Activated CD4-positive, alpha-beta T cell treated with anti-CD3 and anti-CD28 coated beads, Interleukin-2, amount 50 U/mL, for 4 hours (primary cell): Measurements from ENCODE around the gene MAST1.
A peak's percentile ranks its signal among the peaks of the same experiment; 100 is the strongest.
"Not testable (repeated sequence)": the region's sequence is repeated elsewhere in the genome, so short reads cannot be mapped to it uniquely, and the experiment has no call there.

Source experiments
- DNase-seq, 2 experiments: peaks; one replicate each; pipeline ENCODE4 v3.0.0-alpha.2; 2020

MAST1 gene

GRCh38 chr19:12801466-12802266, 36.6 kb upstream of the MAST1 start, which contains the start of the genes PRDX2 and THSD8:
PRDX2 (minus strand) TSS chr19:12801800; CDS start chr19:12801261, 539 bp downstream.
THSD8 (plus strand) TSS chr19:12802069; CDS start chr19:12802072, 3 bp downstream.
- peak; percentile 60 to 62 for DNase-seq

GRCh38 chr19:12802267-12803106, 35.8 kb upstream of the MAST1 start:
- no peak for DNase-seq

- no peak for DNase-seq
These were observed 34.3 kb upstream of the MAST1 start for GRCh38 chr19:12804051-12804450.

GRCh38 chr19:12806242-12807081, 31.9 kb upstream of the MAST1 start, which contains the start of gene RNASEH2A:
RNASEH2A (plus strand) TSS chr19:12806584; CDS start chr19:12806674, 90 bp downstream.
- DNase-seq, result peak; percentile 78 to 80

GRCh38 chr19:12815088-12815487, 23.2 kb upstream of the MAST1 start:
- DNase-seq, result no peak

- not testable (repeated sequence) for DNase-seq
These were observed 21.1 kb upstream of the MAST1 start for GRCh38 chr19:12817188-12817587.

GRCh38 chr19:12817810-12818209, 20.5 kb upstream of the MAST1 start:
- not testable (repeated sequence) for DNase-seq

- no peak for DNase-seq
These were observed 16.6 kb upstream of the MAST1 start for GRCh38 chr19:12821761-12822160.

GRCh38 chr19:12825254-12826131, 12.8 kb upstream of the MAST1 start:
- DNase-seq, result no peak

- DNase-seq, result no peak
These were observed 9.8 kb upstream of the MAST1 start for GRCh38 chr19:12828494-12828893.

- DNase-seq, result no peak
These were observed 4.9 kb upstream of the MAST1 start for GRCh38 chr19:12833418-12833737.

GRCh38 chr19:12833738-12834565, 4.4 kb upstream of the MAST1 start:
- DNase-seq, result peak in 1 of 2 experiments; percentile 39

- DNase-seq, result no peak
These were observed 3.8 kb upstream of the MAST1 start, which contains the start of gene RTBDN for GRCh38 chr19:12834566-12834943. RTBDN (minus strand) TSS chr19:12834579; CDS start chr19:12829979, 4,600 bp downstream.

- DNase-seq, result no peak
These were observed 3.1 kb upstream of the MAST1 start for GRCh38 chr19:12834976-12835757.

GRCh38 chr19:12836529-12836863, 1.8 kb upstream of the MAST1 start:
- DNase-seq, result no peak

- no peak for DNase-seq
These were observed 1.1 kb upstream of the MAST1 start for GRCh38 chr19:12837225-12837624.

GRCh38 chr19:12838886-12839756, 806 bp downstream of the MAST1 start:
- DNase-seq, result no peak

GRCh38 chr19:12840091-12841079, 2.1 kb downstream of the MAST1 start:
- no peak for DNase-seq
